OCI-LY7 (cell line): ENCODE measurements around the gene PITPNC1.
"Not testable (repeated sequence)": the region's sequence is repeated elsewhere in the genome, so short reads cannot be mapped to it uniquely, and the experiment has no call there.

Experiments
- CTCF ChIP-seq: fragments of 200-600 bp; sonication (generic); conservative IDR thresholded peaks from 2 replicates; pipeline ENCODE4 v1.5.1; 2014; ENCODE audit warnings: mild to moderate bottlenecking, antibody characterized with exemption, low read length, moderate library complexity, mixed read lengths
- EZH2phosphoT487 ChIP-seq: fragments of 200-600 bp; sonication (generic); IDR thresholded peaks from 2 replicates; pipeline ENCODE4 v1.6.1; 2018; ENCODE audit warnings: low read depth, borderline replicate concordance, mild to moderate bottlenecking, mixed run types, antibody characterized with exemption, low read length, moderate library complexity, mixed read lengths

DNA sequence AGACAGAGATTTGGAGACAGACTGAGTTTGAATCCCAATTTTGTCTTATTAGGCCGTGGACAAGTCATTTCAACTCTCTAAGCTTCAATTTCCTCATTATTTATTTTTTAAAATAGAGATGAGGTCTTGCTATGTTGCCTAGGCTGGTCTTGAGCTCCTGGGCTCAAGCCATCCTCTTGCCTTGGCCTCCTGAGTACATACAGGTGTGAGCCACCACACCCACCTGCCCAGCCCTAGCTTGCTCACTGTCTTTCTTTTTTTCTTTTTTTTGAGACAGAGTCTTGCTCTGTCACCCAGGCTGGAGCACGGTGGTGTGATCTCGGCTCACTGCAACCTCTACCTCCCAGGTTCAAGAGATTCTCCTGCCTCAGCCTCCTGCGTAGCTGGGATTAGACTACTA, 45.2 kb downstream of the PITPNC1 start:
- TF ChIP-seq CTCF, EZH2phosphoT487: not testable (repeated sequence)
